ENCODE results near the gene CEACAM8. TPM values are rescaled to one million over a fixed set of nuclear protein-coding genes. Genes with fewer than 3 reads are reported as not detected.
"Not testable (repeated sequence)": the region's sequence is repeated elsewhere in the genome, so short reads cannot be mapped to it uniquely, and the experiment has no call there.

Gene CEACAM8
- total RNA-seq, 1 experiment from 2014 or later: not detected

- not testable (repeated sequence) for H4K20me1 ChIP-seq (ENCODE audit: control insufficient read depth, insufficient read depth, insufficient read length); H4K8ac ChIP-seq (replicated peaks; ENCODE audit: insufficient read length, low read depth, low read length); H3K27me3 ChIP-seq (ENCODE audit: insufficient read depth, low read length); H3K4me1 ChIP-seq (ENCODE audit: insufficient read depth, low read length); H3K27ac Mint-ChIP-seq; H3K56ac ChIP-seq (ENCODE audit: insufficient read length, low read depth, low read length); H2BK12ac ChIP-seq (ENCODE audit: insufficient read length, low read depth, low read length); H3K79me1 ChIP-seq (ENCODE audit: insufficient read depth, low read depth, low read length, poor library complexity, severe bottlenecking); H3K4me1 Mint-ChIP-seq; H2AK5ac ChIP-seq (ENCODE audit: insufficient read length, low read length); H3K27ac ChIP-seq (ENCODE audit: insufficient read length, low read depth, low read length); H3K79me2 ChIP-seq (ENCODE audit: insufficient read depth, low read length); H3K4ac ChIP-seq (ENCODE audit: low read depth, low read length); H3K9ac ChIP-seq (ENCODE audit: extremely low read depth, insufficient read length, low read length); H3K4me2 ChIP-seq (ENCODE audit: insufficient read depth, insufficient read length, low read length); DNase-seq; H3K4me3 Mint-ChIP-seq; H3T11ph ChIP-seq (ENCODE audit: low read length); H2BK20ac ChIP-seq (ENCODE audit: low read depth, low read length, poor library complexity, severe bottlenecking); H3K18ac ChIP-seq (ENCODE audit: insufficient read length, low read depth, low read length); H2BK120ac ChIP-seq (ENCODE audit: low read depth, low read length, poor library complexity, severe bottlenecking); H2BK15ac ChIP-seq (ENCODE audit: low read depth, low read length); H2BK5ac ChIP-seq (ENCODE audit: insufficient read length, low read length); H3K14ac ChIP-seq (ENCODE audit: insufficient read depth, low read length); H3K23me2 ChIP-seq (ENCODE audit: insufficient read length, low read depth, low read length, poor library complexity, severe bottlenecking); H2AFZ ChIP-seq (ENCODE audit: low read length); H3K9me3 ChIP-seq (ENCODE audit: control insufficient read depth, low read depth, low read length); H3K23ac ChIP-seq (ENCODE audit: insufficient read length, low read depth, low read length); H4K5ac ChIP-seq (ENCODE audit: insufficient read length, low read depth, low read length); H4K91ac ChIP-seq (ENCODE audit: insufficient read length, low read depth, low read length)
- WGBS (ENCODE audit: extremely low coverage, insufficient read length, low lambda C conversion rate): no CpG with 5 or more reads among the region's 1 CpG
- Mint-ChIP-seq H3K36me3 (ENCODE audit: insufficient read depth in 1 of 3, low read depth in 3 of 3) (peaks cover 7 to 27% (median 18%) of the 10 kb centered on the region in 3 experiments; a peak in 6 of 7 replicates), H3K27me3 (ENCODE audit: low read depth) (peaks cover 45% of the 10 kb centered on the region), H3K9me3 (peaks cover 28 to 32% of the 10 kb centered on the region in 2 experiments)
Measured at GRCh38 chr19:42549067-42549466, 45.7 kb downstream of the CEACAM8 start.

Measured in H9 (cell line).